Activated T-cell treated with anti-CD3 and anti-CD28 coated beads for 48 hours (primary cell): Measurements from ENCODE around the gene POLR3B.
"Not testable (repeated sequence)": the region's sequence is repeated elsewhere in the genome, so short reads cannot be mapped to it uniquely, and the experiment has no call there.

ENCODE experiments used
- DNase-seq: peaks from one replicate; pipeline ENCODE4 v3.0.0-alpha.2; 2020; ENCODE audit warnings: low read depth

The POLR3B gene

GRCh38 chr12:106342397-106343213, 14.9 kb upstream of the POLR3B start:
- DNase-seq: no peak

GRCh38 chr12:106343214-106343528, 14.4 kb upstream of the POLR3B start:
- DNase-seq: no peak

- no peak for DNase-seq
These were observed 13.4 kb upstream of the POLR3B start for GRCh38 chr12:106344131-106344530.

- DNase-seq: no peak
These were observed 11.8 kb upstream of the POLR3B start for GRCh38 chr12:106345746-106346145.

- DNase-seq: no peak
These were observed 9.1 kb upstream of the POLR3B start for GRCh38 chr12:106348411-106348810.

GRCh38 chr12:106353175-106353574, 4.4 kb upstream of the POLR3B start:
- no peak for DNase-seq

- DNase-seq: no peak
These were observed 1.1 kb downstream of the POLR3B start for GRCh38 chr12:106358396-106359241.

GRCh38 chr12:106359646-106360399, 2.3 kb downstream of the POLR3B start:
- DNase-seq: no peak

- no peak for DNase-seq
These were observed 2.9 kb downstream of the POLR3B start for GRCh38 chr12:106360400-106360994.

GRCh38 chr12:106362971-106363370, 5.4 kb downstream of the POLR3B start:
- DNase-seq: no peak

GRCh38 chr12:106364261-106364660, 6.7 kb downstream of the POLR3B start:
- DNase-seq: no peak

- no peak for DNase-seq
These were observed 12.2 kb downstream of the POLR3B start for GRCh38 chr12:106369624-106370346.

- DNase-seq: no peak
These were observed 21.2 kb downstream of the POLR3B start for GRCh38 chr12:106378788-106379187.

- no peak for DNase-seq
These were observed 23.4 kb downstream of the POLR3B start for GRCh38 chr12:106380954-106381353.

- DNase-seq: not testable (repeated sequence)
These were observed 24.3 kb downstream of the POLR3B start for GRCh38 chr12:106381866-106382265.

GRCh38 chr12:106386813-106387535, 29.4 kb downstream of the POLR3B start:
- DNase-seq: no peak

- no peak for DNase-seq
These were observed 30.4 kb downstream of the POLR3B start for GRCh38 chr12:106387848-106388377.

- DNase-seq: no peak
These were observed 31.6 kb downstream of the POLR3B start for GRCh38 chr12:106389151-106389550.

GRCh38 chr12:106392759-106393158, 35.2 kb downstream of the POLR3B start:
- DNase-seq: no peak

- DNase-seq: no peak
These were observed 52.3 kb downstream of the POLR3B start for GRCh38 chr12:106409878-106410277.

GRCh38 chr12:106412563-106412962, 55.0 kb downstream of the POLR3B start:
- DNase-seq: no peak
